ENCODE measurements around the gene DDIAS. TPM values are rescaled to one million over a fixed set of nuclear protein-coding genes. Genes with fewer than 3 reads are reported as not detected.

DDIAS gene
- total and polyA plus RNA-seq, 7 donors = 0.16 to 3.1 (median 0.66) TPM; not detected in 1

DNA sequence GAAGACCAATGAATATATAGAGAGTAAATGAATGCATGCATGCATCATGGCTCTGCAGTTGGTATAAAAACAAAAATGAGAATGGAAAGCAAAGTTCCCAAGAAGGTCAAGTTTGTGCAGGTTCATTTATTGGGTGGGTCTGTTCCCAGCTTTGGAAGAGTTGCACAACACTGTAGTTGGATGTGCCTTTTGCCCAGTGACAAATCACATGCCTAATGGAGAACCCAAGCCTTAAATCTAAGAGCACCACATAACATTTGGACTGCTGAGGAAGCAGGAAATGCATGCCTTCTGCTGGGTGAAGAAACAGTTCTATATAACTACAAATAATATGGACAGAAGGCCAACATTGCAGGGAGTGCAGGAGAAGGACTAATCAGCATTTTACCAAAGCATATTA, 31.9 kb upstream of the DDIAS start:
- TF ChIP-seq POLR2AphosphoS5 (IDR thresholded peaks at IDR 0.05) (peak in 1 of 4 donors; percentile 25), EP300 (IDR thresholded peaks at IDR 0.05) (no peak), POLR2A (IDR thresholded peaks at IDR 0.05) (no peak)
- TF ChIP-seq, protein P1, sequence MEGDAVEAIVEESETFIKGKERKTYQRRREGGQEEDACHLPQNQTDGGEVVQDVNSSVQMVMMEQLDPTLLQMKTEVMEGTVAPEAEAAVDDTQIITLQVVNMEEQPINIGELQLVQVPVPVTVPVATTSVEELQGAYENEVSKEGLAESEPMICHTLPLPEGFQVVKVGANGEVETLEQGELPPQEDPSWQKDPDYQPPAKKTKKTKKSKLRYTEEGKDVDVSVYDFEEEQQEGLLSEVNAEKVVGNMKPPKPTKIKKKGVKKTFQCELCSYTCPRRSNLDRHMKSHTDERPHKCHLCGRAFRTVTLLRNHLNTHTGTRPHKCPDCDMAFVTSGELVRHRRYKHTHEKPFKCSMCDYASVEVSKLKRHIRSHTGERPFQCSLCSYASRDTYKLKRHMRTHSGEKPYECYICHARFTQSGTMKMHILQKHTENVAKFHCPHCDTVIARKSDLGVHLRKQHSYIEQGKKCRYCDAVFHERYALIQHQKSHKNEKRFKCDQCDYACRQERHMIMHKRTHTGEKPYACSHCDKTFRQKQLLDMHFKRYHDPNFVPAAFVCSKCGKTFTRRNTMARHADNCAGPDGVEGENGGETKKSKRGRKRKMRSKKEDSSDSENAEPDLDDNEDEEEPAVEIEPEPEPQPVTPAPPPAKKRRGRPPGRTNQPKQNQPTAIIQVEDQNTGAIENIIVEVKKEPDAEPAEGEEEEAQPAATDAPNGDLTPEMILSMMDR (IDR thresholded peaks at IDR 0.05) = no peak
- no peaks in the 10 kb centered on the region for H3K9me3 ChIP-seq
- no peaks in the 10 kb centered on the region for H3K27me3 ChIP-seq
- H3K27ac ChIP-seq = no peak overlapping the region
- intact Hi-C loops (cut with DNase I) = loop anchor here (5.0 kb wide), 1 partner anchor 152 kb away; no protein-coding TSS in a partner anchor
- DNase-seq = no peak
- no peaks in the 10 kb centered on the region for H3K36me3 ChIP-seq
- peaks cover 0 to 29% (median 4%) of the 10 kb centered on the region in 4 donors for H3K4me1 ChIP-seq
- no peak overlapping the region for H3K4me3 ChIP-seq

GRCh38 chr11:82871646-82872045, 29.9 kb upstream of the DDIAS start:
- intact Hi-C loops (cut with DNase I) = no loop called here
- DNase-seq = no peak
- no peak overlapping the region for H3K27ac ChIP-seq
- peaks cover 0 to 27% (median 3%) of the 10 kb centered on the region in 4 donors for H3K4me1 ChIP-seq
- H3K4me3 ChIP-seq = no peak overlapping the region
- no peaks in the 10 kb centered on the region for H3K36me3 ChIP-seq
- 95 to 99% methylated on average over 2 of the region's 2 CpGs for WGBS, 2 donors
- TF ChIP-seq EP300 (IDR thresholded peaks at IDR 0.05) = no peak
- TF ChIP-seq POLR2AphosphoS5 (IDR thresholded peaks at IDR 0.05) = no peak
- TF ChIP-seq, protein P1 (IDR thresholded peaks at IDR 0.05) = no peak
- no peak for TF ChIP-seq POLR2A (IDR thresholded peaks at IDR 0.05)
- no peaks in the 10 kb centered on the region for H3K9me3 ChIP-seq
- no peaks in the 10 kb centered on the region for H3K27me3 ChIP-seq

DNA sequence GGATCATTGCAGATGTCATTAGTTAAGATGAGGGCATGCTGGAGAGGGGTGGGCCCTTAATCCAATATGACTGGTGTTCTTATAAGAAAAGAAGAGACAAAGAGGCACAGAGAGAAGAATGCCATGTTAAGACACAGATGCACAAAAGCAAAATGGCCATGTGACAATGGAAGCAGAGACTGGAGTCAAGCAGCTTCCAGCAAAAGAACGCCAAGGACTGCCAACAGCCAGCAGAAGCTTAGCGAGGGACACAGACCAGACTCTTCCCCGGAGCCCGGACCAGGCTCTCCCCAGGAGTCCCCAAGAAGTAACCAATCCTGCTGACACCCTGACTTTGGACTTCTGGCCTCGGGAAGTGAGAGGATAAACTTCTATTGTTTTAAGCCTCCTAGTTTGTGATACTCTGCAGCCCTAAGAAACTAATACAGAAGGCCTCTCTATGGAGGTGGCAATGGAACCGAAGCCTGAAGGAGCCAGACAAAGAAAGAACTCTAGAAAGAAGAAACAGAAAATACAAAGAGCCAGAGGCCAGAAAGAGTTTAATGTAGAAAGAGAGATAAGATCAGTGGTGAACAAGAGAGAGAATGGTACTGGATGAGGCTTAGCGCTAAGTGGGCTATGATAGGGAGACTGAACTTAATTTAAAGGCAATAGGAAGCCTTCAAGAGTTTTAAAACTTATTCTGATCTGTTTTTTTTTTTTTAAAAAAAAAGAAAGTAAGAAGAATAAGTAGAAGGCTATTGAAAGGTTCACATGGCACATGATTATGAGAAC, 29.0 kb upstream of the DDIAS start:
- no peak overlapping the region for H3K27ac ChIP-seq
- no peaks in the 10 kb centered on the region for H3K27me3 ChIP-seq
- H3K9me3 ChIP-seq = no peaks in the 10 kb centered on the region
- WGBS, 2 donors = 90 to 91% methylated on average over 7 of the region's 7 CpGs
- H3K4me1 ChIP-seq = peaks cover 0 to 20% (median 3%) of the 10 kb centered on the region in 4 donors
- H3K36me3 ChIP-seq = no peaks in the 10 kb centered on the region
- intact Hi-C loops (cut with DNase I) = no loop called here
- no peak for DNase-seq
- H3K4me3 ChIP-seq = no peak overlapping the region
- TF ChIP-seq, protein P1 (IDR thresholded peaks at IDR 0.05) = no peak
- TF ChIP-seq POLR2AphosphoS5 (IDR thresholded peaks at IDR 0.05) (no peak), POLR2A (IDR thresholded peaks at IDR 0.05) (no peak), EP300 (IDR thresholded peaks at IDR 0.05) (no peak)

GRCh38 chr11:82873919-82874333, 27.6 kb upstream of the DDIAS start:
- no peak for TF ChIP-seq POLR2AphosphoS5 (IDR thresholded peaks at IDR 0.05)
- TF ChIP-seq, protein P1 (IDR thresholded peaks at IDR 0.05) = no peak
- TF ChIP-seq EP300 (IDR thresholded peaks at IDR 0.05) = no peak
- no peak for TF ChIP-seq POLR2A (IDR thresholded peaks at IDR 0.05)
- peaks cover 0 to 16% (median 3%) of the 10 kb centered on the region in 4 donors for H3K4me1 ChIP-seq
- no peaks in the 10 kb centered on the region for H3K27me3 ChIP-seq
- no peak for DNase-seq
- WGBS, 2 donors = 65 to 78% methylated on average over 5 of the region's 5 CpGs
- no peak overlapping the region for H3K27ac ChIP-seq
- intact Hi-C loops (cut with DNase I) = no loop called here
- H3K4me3 ChIP-seq = no peak overlapping the region
- no peaks in the 10 kb centered on the region for H3K36me3 ChIP-seq
- no peaks in the 10 kb centered on the region for H3K9me3 ChIP-seq

All from sigmoid colon (tissue), 7 donors.